Measurements from ENCODE around the gene CMTM4.

DNA sequence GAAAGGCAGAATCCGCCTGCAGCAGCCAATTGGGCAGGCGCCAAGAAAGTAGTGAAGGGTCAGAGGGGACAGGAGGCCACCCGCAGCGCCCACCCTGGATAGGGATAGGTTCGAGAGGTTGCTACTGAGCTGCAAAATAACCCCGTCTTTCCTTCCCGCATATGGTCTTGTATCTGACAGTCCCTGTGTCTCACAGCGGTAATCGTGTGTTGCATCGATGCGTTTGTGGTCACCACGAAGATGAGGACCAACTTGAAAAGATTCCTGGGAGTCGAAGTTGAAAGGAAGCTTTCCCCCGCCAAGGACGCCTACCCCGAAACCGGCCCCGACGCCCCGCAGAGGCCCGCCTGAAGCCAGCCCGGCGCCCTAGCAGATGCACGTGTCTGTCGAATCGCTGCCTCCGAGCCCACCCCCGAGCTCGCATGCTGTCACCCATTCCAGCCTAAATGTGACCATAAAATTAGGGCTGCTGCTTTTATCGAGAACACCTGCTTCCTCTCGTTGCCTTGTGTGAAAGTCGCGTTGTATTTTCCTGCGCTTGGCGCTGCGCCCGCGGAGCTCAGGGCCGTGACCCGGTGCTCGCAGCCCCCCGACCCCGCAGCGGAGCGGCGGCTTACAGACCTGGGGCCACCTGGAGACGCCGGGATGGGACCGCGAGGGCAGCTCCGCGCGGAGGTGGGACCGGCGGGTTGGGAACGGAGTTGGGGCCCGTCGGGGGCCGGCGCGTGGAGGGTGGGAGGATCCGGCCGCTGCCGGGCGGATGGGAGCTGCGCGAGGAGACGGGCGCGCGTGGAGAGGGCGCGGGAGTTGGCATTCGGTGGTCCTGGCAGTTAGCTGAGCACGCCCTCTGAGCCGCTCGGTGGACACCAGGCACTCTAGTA, 117.7 kb downstream of the CMTM4 start, which contains the start of gene CMTM2:
- TF ChIP-seq, protein P1, sequence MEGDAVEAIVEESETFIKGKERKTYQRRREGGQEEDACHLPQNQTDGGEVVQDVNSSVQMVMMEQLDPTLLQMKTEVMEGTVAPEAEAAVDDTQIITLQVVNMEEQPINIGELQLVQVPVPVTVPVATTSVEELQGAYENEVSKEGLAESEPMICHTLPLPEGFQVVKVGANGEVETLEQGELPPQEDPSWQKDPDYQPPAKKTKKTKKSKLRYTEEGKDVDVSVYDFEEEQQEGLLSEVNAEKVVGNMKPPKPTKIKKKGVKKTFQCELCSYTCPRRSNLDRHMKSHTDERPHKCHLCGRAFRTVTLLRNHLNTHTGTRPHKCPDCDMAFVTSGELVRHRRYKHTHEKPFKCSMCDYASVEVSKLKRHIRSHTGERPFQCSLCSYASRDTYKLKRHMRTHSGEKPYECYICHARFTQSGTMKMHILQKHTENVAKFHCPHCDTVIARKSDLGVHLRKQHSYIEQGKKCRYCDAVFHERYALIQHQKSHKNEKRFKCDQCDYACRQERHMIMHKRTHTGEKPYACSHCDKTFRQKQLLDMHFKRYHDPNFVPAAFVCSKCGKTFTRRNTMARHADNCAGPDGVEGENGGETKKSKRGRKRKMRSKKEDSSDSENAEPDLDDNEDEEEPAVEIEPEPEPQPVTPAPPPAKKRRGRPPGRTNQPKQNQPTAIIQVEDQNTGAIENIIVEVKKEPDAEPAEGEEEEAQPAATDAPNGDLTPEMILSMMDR (IDR thresholded peaks at IDR 0.05): no peak
- no peak for TF ChIP-seq POLR2A (IDR thresholded peaks at IDR 0.05)
